Naive thymus-derived CD4-positive, alpha-beta T cell (primary cell): Measurements from ENCODE around the gene POLG2. TPM values are rescaled to one million over a fixed set of nuclear protein-coding genes. Genes with fewer than 3 reads are reported as not detected.
A peak's percentile ranks its signal among the peaks of the same experiment; 100 is the strongest.

Experiments
- ATAC-seq: fragments of 150-1000 bp; cut with Tn5 transposase; 2 replicates; pipeline ENCODE4 v1.10.0; 2021; ENCODE audit warnings: mild to moderate bottlenecking, moderate library complexity
- CTCF ChIA-PET: fragments of 350-600 bp; sonication (Branson Sonifier 250); formaldehyde crosslinking; loops from one replicate; lab custom pipeline; 2021; ENCODE audit warnings: antibody characterized with exemption; lab: Charles Lee
- POLR2A ChIA-PET: fragments of 350-600 bp; sonication (Branson Sonifier 250); formaldehyde crosslinking; loops from one replicate; lab custom pipeline; 2021; ENCODE audit warnings: antibody characterized with exemption, inconsistent platforms; lab: Charles Lee
- DNase-seq, 9 donors: peaks; one replicate each; pipeline versions ENCODE4 v3.0.0 to v3.0.0-alpha.2; 2020 to 2022; ENCODE audit warnings: mixed read lengths in 1 of 9
- H3K27ac ChIP-seq: one replicate; pipeline ENCODE4 v1.7.0; 2013; ENCODE audit warnings: mild to moderate bottlenecking, low read depth, low read length, moderate library complexity
- H3K27me3 ChIP-seq, 2 donors: one replicate each; pipeline ENCODE4 v1.7.0; 2013; ENCODE audit warnings: low read length in 2 of 2, mild to moderate bottlenecking in 2 of 2, moderate library complexity in 2 of 2; ENCODE audit not compliant: control insufficient read depth in 2 of 2, insufficient read depth in 2 of 2
- H3K36me3 ChIP-seq, 3 experiments: 1 replicate in 2 of 3; 2 replicates in 1 of 3; pipeline ENCODE4 v1.7.0; 2013; ENCODE audit warnings: low read length in 3 of 3, mild to moderate bottlenecking in 3 of 3, moderate library complexity in 1 of 3; ENCODE audit not compliant: insufficient read depth in 3 of 3, control insufficient read depth in 2 of 3
- H3K4me1 ChIP-seq, 2 donors: one replicate each; pipeline ENCODE4 v1.7.0; 2013; ENCODE audit warnings: low read length in 2 of 2, mild to moderate bottlenecking in 2 of 2, moderate library complexity in 1 of 2; ENCODE audit not compliant: control insufficient read depth in 2 of 2, insufficient read depth in 2 of 2
- H3K4me3 ChIP-seq: 2 replicates; pipeline ENCODE4 v1.7.0; 2013; ENCODE audit warnings: mild to moderate bottlenecking, low read length
- H3K9me3 ChIP-seq, 3 experiments: 1 replicate in 2 of 3; 2 replicates in 1 of 3; pipeline ENCODE4 v1.7.0; 2013; ENCODE audit warnings: low read length in 3 of 3; ENCODE audit not compliant: control insufficient read depth in 2 of 3
- H3K27ac Mint-ChIP-seq, 9 donors: one replicate each; pipeline ENCODE4 v1.8.0; 2020 to 2022; ENCODE audit warnings: mixed read lengths in 9 of 9, mild to moderate bottlenecking in 8 of 9, moderate library complexity in 5 of 9, inconsistent platforms in 2 of 9
- H3K27me3 Mint-ChIP-seq, 5 donors: one replicate each; pipeline ENCODE4 v1.8.0; 2021 to 2022; ENCODE audit warnings: mixed read lengths in 5 of 5, mild to moderate bottlenecking in 1 of 5
- H3K36me3 Mint-ChIP-seq, 5 donors: one replicate each; pipeline ENCODE4 v1.8.0; 2020 to 2022; ENCODE audit warnings: mixed read lengths in 5 of 5, mild to moderate bottlenecking in 3 of 5, inconsistent platforms in 1 of 5
- H3K4me1 Mint-ChIP-seq, 7 donors: one replicate each; pipeline ENCODE4 v1.8.0; 2020 to 2022; ENCODE audit warnings: mixed read lengths in 7 of 7, mild to moderate bottlenecking in 3 of 7, inconsistent platforms in 1 of 7
- H3K4me3 Mint-ChIP-seq, 10 donors: one replicate each; pipeline ENCODE4 v1.8.0; 2020 to 2022; ENCODE audit warnings: mild to moderate bottlenecking in 10 of 10, mixed read lengths in 10 of 10, moderate library complexity in 6 of 10, inconsistent platforms in 2 of 10
- H3K9me3 Mint-ChIP-seq, 11 donors: one replicate each; pipeline ENCODE4 v1.8.0; 2020 to 2022; ENCODE audit warnings: mixed read lengths in 11 of 11, mild to moderate bottlenecking in 4 of 11, inconsistent platforms in 1 of 11, moderate library complexity in 1 of 11
- intact Hi-C, 2 donors: fragments of 100-400 bp; cut with micrococcal nuclease; formaldehyde crosslinking; loops; one replicate each; pipeline ENCODE4 v1.15.1; 2023
- polyA plus RNA-seq, 2 donors: library from polyadenylated mRNA; unstranded; fragments of 300-500 nt; fragmentation: Illumina TruSeq; gene quantifications; one replicate each; pipeline ENCODE4 v1.2.3, GENCODE V29; 2021
- total RNA-seq, 6 experiments: library from RNA in 5 of 6; stranded (reverse) in 5 of 6; gene quantifications; 1 replicate in 5 of 6; 2 replicates in 1 of 6; pipeline ENCODE4 v1.2.3 and lab custom pipeline; 2021 to 2026

The POLG2 gene
- total and polyA plus RNA-seq, 7 experiments from 2014 or later: 7.4 to 69.6 (median 41.5) TPM

DNA sequence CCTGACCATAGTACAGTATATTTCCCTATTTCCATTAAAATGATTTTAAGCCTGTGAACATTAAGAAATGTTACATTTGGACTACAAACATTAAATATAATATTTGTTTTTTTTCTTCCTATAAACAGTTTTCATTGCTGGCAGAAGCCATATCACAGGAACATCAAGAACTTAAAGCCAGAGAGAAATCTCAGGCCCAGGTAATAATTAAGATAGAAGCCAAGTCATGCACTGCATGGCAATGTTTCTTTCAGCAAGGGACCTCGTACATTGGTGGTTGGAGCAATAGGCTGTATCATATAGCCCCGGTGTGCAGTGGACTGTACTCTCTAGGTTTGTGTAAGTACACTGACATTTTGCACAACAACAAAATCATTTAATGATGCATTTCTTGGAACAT lies 40.1 kb upstream of the POLG2 start:
- peaks cover 7 to 47% (median 19%) of the 10 kb centered on the region in 5 donors for H3K36me3 Mint-ChIP-seq
- no peak overlapping the region for H3K4me3 ChIP-seq
- ChIA-PET CTCF (interaction anchor here (1.2 kb wide), 1 partner anchor 117 kb away, joined by 5 read pairs; no protein-coding TSS in a partner anchor), POLR2A (no interaction called here)
- H3K27me3 Mint-ChIP-seq: no peaks in the 10 kb centered on the region
- no peak overlapping the region for H3K27ac ChIP-seq
- H3K4me1 ChIP-seq: no peaks in the 10 kb centered on the region
- H3K4me1 Mint-ChIP-seq: peaks cover 0 to 8% (median 0%) of the 10 kb centered on the region in 7 donors
- no peaks in the 10 kb centered on the region for H3K27me3 ChIP-seq
- DNase-seq: no peak
- no peak for ATAC-seq
- no peaks in the 10 kb centered on the region for H3K9me3 ChIP-seq
- no peak overlapping the region for H3K4me3 Mint-ChIP-seq
- intact Hi-C loops: no loop called here
- no peaks in the 10 kb centered on the region for H3K9me3 Mint-ChIP-seq
- H3K27ac Mint-ChIP-seq: peak overlapping the region in 3 of 9 donors; percentile 10 to 46 (median 19)
- peaks cover 22 to 68% (median 26%) of the 10 kb centered on the region in 3 experiments for H3K36me3 ChIP-seq

DNA sequence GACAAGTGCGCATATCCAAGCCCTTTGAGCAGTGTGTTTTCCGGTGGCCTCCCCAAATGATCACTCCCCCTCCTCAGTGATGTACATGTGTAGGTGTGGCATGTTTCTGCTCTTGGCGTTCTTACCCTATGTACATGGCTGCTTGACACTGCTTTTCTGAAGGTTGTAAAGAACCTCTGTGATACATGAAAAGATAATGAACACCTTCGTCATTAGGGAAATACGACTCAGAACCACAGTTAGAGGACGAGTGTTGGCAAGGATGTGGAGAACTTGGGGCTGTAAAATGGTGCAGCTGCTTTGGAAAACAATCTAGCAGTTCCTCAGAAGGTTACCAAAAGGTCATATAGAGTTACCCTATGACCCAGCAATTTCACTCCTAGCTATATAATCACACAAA lies 38.5 kb upstream of the POLG2 start:
- intact Hi-C loops: no loop called here
- H3K36me3 ChIP-seq: peaks cover 22 to 79% (median 35%) of the 10 kb centered on the region in 3 experiments

DNA sequence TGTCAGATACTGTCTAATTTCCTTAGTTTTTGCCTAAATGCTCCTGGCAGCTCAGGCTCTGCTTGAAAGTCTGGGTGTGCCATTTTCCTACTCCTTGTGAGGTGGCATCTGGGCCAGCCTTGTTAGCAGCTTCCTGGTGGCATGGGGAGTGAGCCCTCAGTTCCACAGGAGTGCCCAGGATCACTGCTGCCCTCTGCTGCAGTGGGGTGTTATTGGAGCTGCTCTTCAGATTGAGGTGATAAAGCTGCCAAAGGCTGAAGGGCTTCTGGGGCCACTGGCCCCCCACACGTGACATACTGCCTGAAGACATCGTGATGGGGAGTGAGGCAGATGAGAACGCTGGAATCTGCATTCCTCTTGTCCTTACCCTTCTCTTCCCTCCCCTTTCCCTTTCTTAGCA lies 37.3 kb upstream of the POLG2 start:
- H3K27ac ChIP-seq: no peak overlapping the region
- H3K4me1 Mint-ChIP-seq: peaks cover 0 to 8% (median 0%) of the 10 kb centered on the region in 7 donors
- H3K9me3 Mint-ChIP-seq: no peaks in the 10 kb centered on the region
- DNase-seq: no peak
- intact Hi-C loops: no loop called here
- H3K4me3 Mint-ChIP-seq: no peak overlapping the region
- peaks cover 28 to 91% (median 39%) of the 10 kb centered on the region in 3 experiments for H3K36me3 ChIP-seq
- no peaks in the 10 kb centered on the region for H3K27me3 ChIP-seq
- H3K9me3 ChIP-seq: no peaks in the 10 kb centered on the region
- peak overlapping the region in 6 of 9 donors; percentile 17 to 88 (median 50) for H3K27ac Mint-ChIP-seq
- ChIA-PET CTCF (interaction anchor here (1.1 to 1.5 kb wide), 3 partner anchors 35 to 202 kb away, joined by 3 to 6 read pairs (median 4); no protein-coding TSS in a partner anchor), POLR2A (no interaction called here)
- no peaks in the 10 kb centered on the region for H3K27me3 Mint-ChIP-seq
- no peak overlapping the region for H3K4me3 ChIP-seq
- peak; percentile 34 for ATAC-seq
- H3K4me1 ChIP-seq: no peaks in the 10 kb centered on the region
- H3K36me3 Mint-ChIP-seq: peaks cover 13 to 62% (median 32%) of the 10 kb centered on the region in 5 donors

More for the DNA sequence above, 38.5 kb upstream of the POLG2 start:
- Histone ChIP-seq H3K27ac (no peak overlapping the region), H3K4me3 (no peak overlapping the region), H3K4me1 (no peaks in the 10 kb centered on the region), H3K9me3 (no peaks in the 10 kb centered on the region), H3K27me3 (no peaks in the 10 kb centered on the region)
- DNase-seq: no peak
- no peaks in the 10 kb centered on the region for H3K27me3 Mint-ChIP-seq
- peak overlapping the region in 3 of 9 donors; percentile 1 to 50 (median 27) for H3K27ac Mint-ChIP-seq
- POLR2A ChIA-PET: interaction anchor here (0.8 kb wide), 1 partner anchor 116 kb away, joined by 3 read pairs; no protein-coding TSS in a partner anchor
- H3K4me1 Mint-ChIP-seq: peaks cover 0 to 8% (median 0%) of the 10 kb centered on the region in 7 donors
- H3K36me3 Mint-ChIP-seq: peaks cover 7 to 56% (median 26%) of the 10 kb centered on the region in 5 donors
- no peak overlapping the region for H3K4me3 Mint-ChIP-seq
- CTCF ChIA-PET: interaction anchor here (1.5 kb wide), 1 partner anchor 36 kb away, joined by 4 read pairs; no protein-coding TSS in a partner anchor
- ATAC-seq: no peak
- no peaks in the 10 kb centered on the region for H3K9me3 Mint-ChIP-seq

DNA sequence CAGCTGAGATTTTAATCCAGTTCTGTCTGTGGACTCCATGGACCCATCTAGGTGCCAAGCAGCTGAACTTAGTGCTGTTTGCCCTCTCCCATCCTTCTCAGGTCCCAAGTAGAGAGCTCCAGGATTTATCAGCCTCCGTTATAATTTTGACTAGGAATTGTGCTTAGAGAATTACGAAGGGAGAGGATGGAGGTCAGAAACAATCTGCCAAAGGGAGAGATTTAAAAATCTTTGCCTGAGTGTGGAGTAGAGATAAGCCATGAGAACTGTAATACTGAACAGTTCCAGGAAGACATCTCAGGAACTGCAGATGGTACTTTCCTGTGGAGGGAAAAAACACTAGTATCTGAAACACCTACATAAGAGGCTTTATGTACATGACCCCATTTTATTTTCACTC lies 36.9 kb upstream of the POLG2 start:
- Mint-ChIP-seq H3K9me3 (no peaks in the 10 kb centered on the region), H3K27ac (peak overlapping the region in 5 of 9 donors; percentile 31 to 88 (median 63)), H3K4me1 (peaks cover 0 to 7% (median 0%) of the 10 kb centered on the region in 7 donors), H3K4me3 (no peak overlapping the region), H3K36me3 (peaks cover 16 to 63% (median 35%) of the 10 kb centered on the region in 5 donors), H3K27me3 (no peaks in the 10 kb centered on the region)
- peaks cover 31 to 93% (median 43%) of the 10 kb centered on the region in 3 experiments for H3K36me3 ChIP-seq
- intact Hi-C loops: no loop called here
- ChIA-PET POLR2A (no interaction called here), CTCF (interaction anchor here (1.1 kb wide), 2 partner anchors 113 to 203 kb away, joined by 3 to 6 read pairs; no protein-coding TSS in a partner anchor)
- DNase-seq (no peak), ATAC-seq (no peak)
- no peaks in the 10 kb centered on the region for H3K4me1 ChIP-seq
- H3K27me3 ChIP-seq: no peaks in the 10 kb centered on the region
- no peak overlapping the region for H3K27ac ChIP-seq
- no peaks in the 10 kb centered on the region for H3K9me3 ChIP-seq
- H3K4me3 ChIP-seq: no peak overlapping the region

DNA sequence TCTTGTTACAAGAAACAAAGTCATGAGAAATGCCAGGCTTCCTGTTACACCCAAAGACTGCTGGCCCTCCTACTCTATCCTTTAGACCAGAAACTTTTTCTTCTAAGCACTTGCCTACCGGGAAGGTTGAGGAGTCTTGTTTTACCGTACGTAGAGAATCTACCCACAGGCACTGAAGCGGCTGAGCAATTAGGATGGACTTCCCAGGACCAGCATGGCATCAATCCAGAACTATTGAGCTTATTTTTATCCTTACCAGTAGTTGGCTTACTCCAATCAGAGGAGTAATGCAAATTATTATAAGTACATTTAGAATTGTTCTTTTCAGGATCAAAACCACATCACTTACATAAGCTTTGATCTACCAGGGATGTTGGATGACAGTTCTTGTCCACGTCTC lies 35.6 kb upstream of the POLG2 start:
- no peaks in the 10 kb centered on the region for H3K27me3 Mint-ChIP-seq
- H3K36me3 Mint-ChIP-seq: peaks cover 21 to 67% (median 33%) of the 10 kb centered on the region in 5 donors
- ChIA-PET CTCF (interaction anchor here (1.0 kb wide), 1 partner anchor 115 kb away, joined by 3 read pairs; no protein-coding TSS in a partner anchor), POLR2A (interaction anchor here (1.4 kb wide), 1 partner anchor 27 kb away, joined by 6 read pairs; the partner anchor contains the start of gene DDX5)
- no peaks in the 10 kb centered on the region for H3K27me3 ChIP-seq
- intact Hi-C loops: no loop called here
- no peak overlapping the region for H3K4me3 Mint-ChIP-seq
- DNase-seq (no peak), ATAC-seq (no peak)
- H3K4me1 Mint-ChIP-seq: peaks cover 0 to 6% (median 0%) of the 10 kb centered on the region in 7 donors
- H3K9me3 Mint-ChIP-seq: no peaks in the 10 kb centered on the region
- H3K36me3 ChIP-seq: peaks cover 37 to 100% (median 50%) of the 10 kb centered on the region in 3 experiments
- no peak overlapping the region for H3K4me3 ChIP-seq
- H3K9me3 ChIP-seq: no peaks in the 10 kb centered on the region
- H3K27ac Mint-ChIP-seq: peak overlapping the region in 4 of 9 donors; percentile 13 to 88 (median 68)
- no peak overlapping the region for H3K27ac ChIP-seq
- H3K4me1 ChIP-seq: no peaks in the 10 kb centered on the region

DNA sequence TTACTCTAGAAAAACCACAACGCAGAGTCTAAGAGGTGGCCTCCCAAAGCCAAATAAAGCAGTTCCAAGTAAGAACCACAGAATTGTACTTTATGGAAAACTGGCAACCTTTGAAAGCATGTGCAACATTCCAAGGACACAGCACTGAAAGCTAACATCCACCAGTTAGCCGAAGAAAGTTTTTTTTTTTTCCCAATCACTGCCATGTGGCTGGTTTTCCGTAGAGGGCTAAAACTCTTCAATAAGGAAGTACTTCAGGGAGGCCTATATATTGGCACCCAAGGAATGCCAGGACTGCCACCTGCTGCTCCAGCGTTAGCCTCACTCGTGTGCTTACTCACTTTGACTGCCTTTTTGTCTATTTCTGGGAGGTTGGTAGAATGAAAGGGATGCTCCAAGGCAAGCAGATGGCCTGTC lies 35.1 kb upstream of the POLG2 start:
- no peaks in the 10 kb centered on the region for H3K4me1 ChIP-seq
- Mint-ChIP-seq H3K9me3 (no peaks in the 10 kb centered on the region), H3K27ac (peak overlapping the region in 2 of 9 donors; percentile 51 to 69), H3K4me1 (peaks cover 0 to 6% (median 2%) of the 10 kb centered on the region in 7 donors), H3K4me3 (no peak overlapping the region), H3K36me3 (peaks cover 20 to 67% (median 33%) of the 10 kb centered on the region in 5 donors), H3K27me3 (no peaks in the 10 kb centered on the region)
- DNase-seq (no peak), ATAC-seq (no peak)
- intact Hi-C loops: no loop called here
- ChIA-PET CTCF (interaction anchor here (0.6 to 0.7 kb wide), 2 partner anchors 16 to 224 kb away, joined by 3 read pairs; no protein-coding TSS in a partner anchor), POLR2A (interaction anchor here (1.4 kb wide), 1 partner anchor 27 kb away, joined by 6 read pairs; the partner anchor contains the start of gene DDX5)
- H3K27ac ChIP-seq: no peak overlapping the region
- H3K36me3 ChIP-seq: peaks cover 35 to 100% (median 46%) of the 10 kb centered on the region in 3 experiments
- no peaks in the 10 kb centered on the region for H3K27me3 ChIP-seq
- no peak overlapping the region for H3K4me3 ChIP-seq
- H3K9me3 ChIP-seq: no peaks in the 10 kb centered on the region
